ENCODE data around the gene LMO7. TPM values are rescaled to one million over a fixed set of nuclear protein-coding genes. Genes with fewer than 3 reads are reported as not detected.
A peak's percentile ranks its signal among the peaks of the same experiment; 100 is the strongest.

Gene LMO7
- total RNA-seq, 1 experiment from 2014 or later: 18.5 TPM

GRCh38 chr13:75906315-75906714, 270.2 kb downstream of the LMO7 start:
- Mint-ChIP-seq H3K4me3 (no peak overlapping the region), H3K27me3 (ENCODE audit: low read depth) (no peaks in the 10 kb centered on the region), H3K27ac (no peak overlapping the region), H3K36me3 (no peaks in the 10 kb centered on the region), H3K4me1 (peaks cover 22% of the 10 kb centered on the region), H3K9me3 (no peaks in the 10 kb centered on the region)
- ATAC-seq (peak; percentile 68), DNase-seq (ENCODE audit: low spot score) (peak; percentile 15)
- no peak for TF ChIP-seq ZNF281 (CRISPR knock-in tag; IDR thresholded peaks at IDR 0.05)
- TF ChIP-seq, protein P1, sequence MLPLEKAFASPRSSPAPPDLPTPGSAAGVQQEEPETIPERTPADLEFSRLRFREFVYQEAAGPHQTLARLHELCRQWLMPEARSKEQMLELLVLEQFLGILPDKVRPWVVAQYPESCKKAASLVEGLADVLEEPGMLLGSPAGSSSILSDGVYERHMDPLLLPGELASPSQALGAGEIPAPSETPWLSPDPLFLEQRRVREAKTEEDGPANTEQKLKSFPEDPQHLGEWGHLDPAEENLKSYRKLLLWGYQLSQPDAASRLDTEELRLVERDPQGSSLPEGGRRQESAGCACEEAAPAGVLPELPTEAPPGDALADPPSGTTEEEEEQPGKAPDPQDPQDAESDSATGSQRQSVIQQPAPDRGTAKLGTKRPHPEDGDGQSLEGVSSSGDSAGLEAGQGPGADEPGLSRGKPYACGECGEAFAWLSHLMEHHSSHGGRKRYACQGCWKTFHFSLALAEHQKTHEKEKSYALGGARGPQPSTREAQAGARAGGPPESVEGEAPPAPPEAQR (CRISPR knock-in tag; IDR thresholded peaks at IDR 0.05): no peak
- no peak for TF ChIP-seq ZNF219 (CRISPR knock-in tag; IDR thresholded peaks at IDR 0.05; ENCODE audit: borderline replicate concordance)
- TF ChIP-seq ZNF138 (CRISPR knock-in tag; conservative IDR thresholded peaks at IDR 0.05): no peak
- TF ChIP-seq NFATC4 (CRISPR knock-in tag; IDR thresholded peaks at IDR 0.05): no peak
- TF ChIP-seq HMGA2 (CRISPR knock-in tag; IDR thresholded peaks at IDR 0.05): no peak
- TF ChIP-seq USF2 (CRISPR knock-in tag; IDR thresholded peaks at IDR 0.05): no peak
- TF ChIP-seq, protein P2, sequence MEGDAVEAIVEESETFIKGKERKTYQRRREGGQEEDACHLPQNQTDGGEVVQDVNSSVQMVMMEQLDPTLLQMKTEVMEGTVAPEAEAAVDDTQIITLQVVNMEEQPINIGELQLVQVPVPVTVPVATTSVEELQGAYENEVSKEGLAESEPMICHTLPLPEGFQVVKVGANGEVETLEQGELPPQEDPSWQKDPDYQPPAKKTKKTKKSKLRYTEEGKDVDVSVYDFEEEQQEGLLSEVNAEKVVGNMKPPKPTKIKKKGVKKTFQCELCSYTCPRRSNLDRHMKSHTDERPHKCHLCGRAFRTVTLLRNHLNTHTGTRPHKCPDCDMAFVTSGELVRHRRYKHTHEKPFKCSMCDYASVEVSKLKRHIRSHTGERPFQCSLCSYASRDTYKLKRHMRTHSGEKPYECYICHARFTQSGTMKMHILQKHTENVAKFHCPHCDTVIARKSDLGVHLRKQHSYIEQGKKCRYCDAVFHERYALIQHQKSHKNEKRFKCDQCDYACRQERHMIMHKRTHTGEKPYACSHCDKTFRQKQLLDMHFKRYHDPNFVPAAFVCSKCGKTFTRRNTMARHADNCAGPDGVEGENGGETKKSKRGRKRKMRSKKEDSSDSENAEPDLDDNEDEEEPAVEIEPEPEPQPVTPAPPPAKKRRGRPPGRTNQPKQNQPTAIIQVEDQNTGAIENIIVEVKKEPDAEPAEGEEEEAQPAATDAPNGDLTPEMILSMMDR (IDR thresholded peaks at IDR 0.05): no peak
- no peak for TF ChIP-seq IRF2 (CRISPR knock-in tag; IDR thresholded peaks at IDR 0.05; ENCODE audit: borderline replicate concordance, low read depth)
- TF ChIP-seq OVOL2 (CRISPR knock-in tag; IDR thresholded peaks at IDR 0.05; ENCODE audit: borderline replicate concordance): no peak
- no peak for TF ChIP-seq SOX15 (CRISPR knock-in tag; IDR thresholded peaks at IDR 0.05)
- TF ChIP-seq, protein P3, sequence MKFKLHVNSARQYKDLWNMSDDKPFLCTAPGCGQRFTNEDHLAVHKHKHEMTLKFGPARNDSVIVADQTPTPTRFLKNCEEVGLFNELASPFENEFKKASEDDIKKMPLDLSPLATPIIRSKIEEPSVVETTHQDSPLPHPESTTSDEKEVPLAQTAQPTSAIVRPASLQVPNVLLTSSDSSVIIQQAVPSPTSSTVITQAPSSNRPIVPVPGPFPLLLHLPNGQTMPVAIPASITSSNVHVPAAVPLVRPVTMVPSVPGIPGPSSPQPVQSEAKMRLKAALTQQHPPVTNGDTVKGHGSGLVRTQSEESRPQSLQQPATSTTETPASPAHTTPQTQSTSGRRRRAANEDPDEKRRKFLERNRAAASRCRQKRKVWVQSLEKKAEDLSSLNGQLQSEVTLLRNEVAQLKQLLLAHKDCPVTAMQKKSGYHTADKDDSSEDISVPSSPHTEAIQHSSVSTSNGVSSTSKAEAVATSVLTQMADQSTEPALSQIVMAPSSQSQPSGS (CRISPR knock-in tag; IDR thresholded peaks at IDR 0.05; ENCODE audit: borderline replicate concordance, low read depth): no peak
- no peak for TF ChIP-seq EMX1 (CRISPR knock-in tag; IDR thresholded peaks at IDR 0.05)
- TF ChIP-seq ATF1 (CRISPR knock-in tag; IDR thresholded peaks at IDR 0.05): no peak
- TF ChIP-seq, protein P4, sequence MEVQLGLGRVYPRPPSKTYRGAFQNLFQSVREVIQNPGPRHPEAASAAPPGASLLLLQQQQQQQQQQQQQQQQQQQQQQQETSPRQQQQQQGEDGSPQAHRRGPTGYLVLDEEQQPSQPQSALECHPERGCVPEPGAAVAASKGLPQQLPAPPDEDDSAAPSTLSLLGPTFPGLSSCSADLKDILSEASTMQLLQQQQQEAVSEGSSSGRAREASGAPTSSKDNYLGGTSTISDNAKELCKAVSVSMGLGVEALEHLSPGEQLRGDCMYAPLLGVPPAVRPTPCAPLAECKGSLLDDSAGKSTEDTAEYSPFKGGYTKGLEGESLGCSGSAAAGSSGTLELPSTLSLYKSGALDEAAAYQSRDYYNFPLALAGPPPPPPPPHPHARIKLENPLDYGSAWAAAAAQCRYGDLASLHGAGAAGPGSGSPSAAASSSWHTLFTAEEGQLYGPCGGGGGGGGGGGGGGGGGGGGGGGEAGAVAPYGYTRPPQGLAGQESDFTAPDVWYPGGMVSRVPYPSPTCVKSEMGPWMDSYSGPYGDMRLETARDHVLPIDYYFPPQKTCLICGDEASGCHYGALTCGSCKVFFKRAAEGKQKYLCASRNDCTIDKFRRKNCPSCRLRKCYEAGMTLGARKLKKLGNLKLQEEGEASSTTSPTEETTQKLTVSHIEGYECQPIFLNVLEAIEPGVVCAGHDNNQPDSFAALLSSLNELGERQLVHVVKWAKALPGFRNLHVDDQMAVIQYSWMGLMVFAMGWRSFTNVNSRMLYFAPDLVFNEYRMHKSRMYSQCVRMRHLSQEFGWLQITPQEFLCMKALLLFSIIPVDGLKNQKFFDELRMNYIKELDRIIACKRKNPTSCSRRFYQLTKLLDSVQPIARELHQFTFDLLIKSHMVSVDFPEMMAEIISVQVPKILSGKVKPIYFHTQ (CRISPR knock-in tag; IDR thresholded peaks at IDR 0.05): no peak
- TF ChIP-seq, protein P5, sequence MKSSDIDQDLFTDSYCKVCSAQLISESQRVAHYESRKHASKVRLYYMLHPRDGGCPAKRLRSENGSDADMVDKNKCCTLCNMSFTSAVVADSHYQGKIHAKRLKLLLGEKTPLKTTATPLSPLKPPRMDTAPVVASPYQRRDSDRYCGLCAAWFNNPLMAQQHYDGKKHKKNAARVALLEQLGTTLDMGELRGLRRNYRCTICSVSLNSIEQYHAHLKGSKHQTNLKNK (CRISPR knock-in tag; IDR thresholded peaks at IDR 0.05): no peak
- TF ChIP-seq ESRRA (CRISPR knock-in tag; IDR thresholded peaks at IDR 0.05; ENCODE audit: borderline replicate concordance): no peak
- no peak for TF ChIP-seq E2F4 (CRISPR knock-in tag; IDR thresholded peaks at IDR 0.05; ENCODE audit: borderline replicate concordance, low read depth)
- no peak for TF ChIP-seq CREM (CRISPR knock-in tag; IDR thresholded peaks at IDR 0.05)
- no peak for TF ChIP-seq ELF4 (CRISPR knock-in tag; IDR thresholded peaks at IDR 0.05; ENCODE audit: low read depth)
- ChIA-PET CTCF (interaction anchor here (0.6 to 1.6 kb wide), 10 partner anchors 10 to 1074 kb away, joined by 3 to 7 read pairs (median 4); no protein-coding TSS in a partner anchor), POLR2A (no interaction called here)

Data from WTC11 (cell line).